ENCODE results near the gene PARD3. TPM values are rescaled to one million over a fixed set of nuclear protein-coding genes. Genes with fewer than 3 reads are reported as not detected.
A peak's percentile ranks its signal among the peaks of the same experiment; 100 is the strongest.

PARD3 gene
- total RNA-seq, 1 experiment from 2014 or later, result 51.8 TPM

GRCh38 chr10:34780818-34781380 lies 34.2 kb downstream of the PARD3 start:
- H3K9me3 Mint-ChIP-seq, result no peaks in the 10 kb centered on the region
- no peaks in the 10 kb centered on the region for H3K36me3 Mint-ChIP-seq
- no peak for DNase-seq (ENCODE audit: low spot score)
- TF ChIP-seq IRF2 (CRISPR knock-in tag; IDR thresholded peaks at IDR 0.05; ENCODE audit: borderline replicate concordance, low read depth) (no peak), ZNF423 (CRISPR knock-in tag; IDR thresholded peaks at IDR 0.05) (peak; percentile 6; the same call in 1 of the 2 replicates)
- H3K4me1 Mint-ChIP-seq, result peaks cover 54% of the 10 kb centered on the region
- ATAC-seq, result peak; percentile 75
- CTCF ChIA-PET, result interaction anchor here (0.8 to 1.4 kb wide), 3 partner anchors 11 to 157 kb away, joined by 3 read pairs; no protein-coding TSS in a partner anchor
- POLR2A ChIA-PET, result interaction anchor here (0.6 kb wide), 1 partner anchor 27 kb away, joined by 3 read pairs; no protein-coding TSS in a partner anchor
- H3K4me3 Mint-ChIP-seq, result no peak overlapping the region
- H3K27me3 Mint-ChIP-seq (ENCODE audit: low read depth), result no peaks in the 10 kb centered on the region
- peak overlapping the region; percentile 78; the same call in 1 of the 2 replicates for H3K27ac Mint-ChIP-seq

DNA sequence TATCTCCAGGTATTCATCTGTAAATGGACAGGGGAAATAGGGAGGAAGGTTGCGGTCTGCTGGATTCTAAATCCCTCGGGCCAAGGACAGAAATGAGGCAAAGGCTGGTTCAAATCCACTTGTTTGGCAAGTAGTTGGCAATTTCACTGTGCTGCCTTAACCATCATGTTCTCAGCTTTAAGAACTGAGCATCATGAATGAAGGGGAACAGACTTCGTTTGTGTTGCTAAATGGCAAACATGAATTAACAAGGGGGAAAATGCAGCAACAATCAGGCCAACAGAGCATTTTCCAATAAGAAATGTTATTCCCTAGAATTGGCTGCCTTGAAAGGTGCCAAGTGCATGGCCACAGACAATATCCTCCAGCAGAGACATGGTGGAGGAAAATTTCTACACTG lies 36.9 kb downstream of the PARD3 start:
- no peaks in the 10 kb centered on the region for H3K36me3 Mint-ChIP-seq
- H3K9me3 Mint-ChIP-seq, result no peaks in the 10 kb centered on the region
- POLR2A ChIA-PET, result no interaction called here
- H3K27me3 Mint-ChIP-seq (ENCODE audit: low read depth), result no peaks in the 10 kb centered on the region
- TF ChIP-seq ZBTB21 (CRISPR knock-in tag; IDR thresholded peaks at IDR 0.05; ENCODE audit: borderline replicate concordance), result no peak
- no peak for TF ChIP-seq ZNF121 (CRISPR knock-in tag; IDR thresholded peaks at IDR 0.05)
- no peak for TF ChIP-seq ERG (CRISPR knock-in tag; IDR thresholded peaks at IDR 0.05)
- TF ChIP-seq RELA (CRISPR knock-in tag; IDR thresholded peaks at IDR 0.05; ENCODE audit: borderline replicate concordance), result no peak
- no peak for TF ChIP-seq ATF2 (CRISPR knock-in tag; IDR thresholded peaks at IDR 0.05; ENCODE audit: borderline replicate concordance, low read depth)
- no peak for TF ChIP-seq MYBL2 (CRISPR knock-in tag; IDR thresholded peaks at IDR 0.05)
- no peak for TF ChIP-seq NFE2L1 (CRISPR knock-in tag; IDR thresholded peaks at IDR 0.05)
- TF ChIP-seq PRRX2 (CRISPR knock-in tag; IDR thresholded peaks at IDR 0.05), result no peak
- no peak for TF ChIP-seq CTCF (IDR thresholded peaks at IDR 0.05)
- H3K4me3 Mint-ChIP-seq, result no peak overlapping the region
- DNase-seq (ENCODE audit: low spot score) (no peak), ATAC-seq (no peak)
- CTCF ChIA-PET, result interaction anchor here (1.4 to 1.9 kb wide), 3 partner anchors 38 to 216 kb away, joined by 3 to 7 read pairs (median 4); no protein-coding TSS in a partner anchor
- peaks cover 60% of the 10 kb centered on the region for H3K4me1 Mint-ChIP-seq
- H3K27ac Mint-ChIP-seq, result no peak overlapping the region; the same call in 1 of the 2 replicates

- H3K4me1 Mint-ChIP-seq, result peaks cover 54% of the 10 kb centered on the region
- H3K27ac Mint-ChIP-seq, result no peak overlapping the region
- ChIA-PET POLR2A (interaction anchor here (0.7 kb wide), 1 partner anchor 20 kb away, joined by 3 read pairs; no protein-coding TSS in a partner anchor), CTCF (interaction anchor here (0.6 to 1.2 kb wide), 6 partner anchors 9 to 161 kb away, joined by 3 to 4 read pairs (median 3); no protein-coding TSS in a partner anchor)
- no peak overlapping the region for H3K4me3 Mint-ChIP-seq
- ATAC-seq (no peak), DNase-seq (ENCODE audit: low spot score) (no peak)
- no peaks in the 10 kb centered on the region for H3K36me3 Mint-ChIP-seq
- no peaks in the 10 kb centered on the region for H3K27me3 Mint-ChIP-seq (ENCODE audit: low read depth)
- no peaks in the 10 kb centered on the region for H3K9me3 Mint-ChIP-seq
- no peak for TF ChIP-seq ZNF281 (CRISPR knock-in tag; IDR thresholded peaks at IDR 0.05)
- TF ChIP-seq ZNF232 (CRISPR knock-in tag; IDR thresholded peaks at IDR 0.05), result no peak
- no peak for TF ChIP-seq RORB (CRISPR knock-in tag; IDR thresholded peaks at IDR 0.05)
- TF ChIP-seq CREM (CRISPR knock-in tag; IDR thresholded peaks at IDR 0.05), result no peak
- TF ChIP-seq RELA (CRISPR knock-in tag; IDR thresholded peaks at IDR 0.05; ENCODE audit: borderline replicate concordance), result no peak
- TF ChIP-seq ZNF423 (CRISPR knock-in tag; IDR thresholded peaks at IDR 0.05), result no peak
- TF ChIP-seq TP53 (CRISPR knock-in tag; IDR thresholded peaks at IDR 0.05), result no peak
- TF ChIP-seq NFE2L1 (CRISPR knock-in tag; IDR thresholded peaks at IDR 0.05), result no peak
- TF ChIP-seq CBFB (CRISPR knock-in tag; IDR thresholded peaks at IDR 0.05; ENCODE audit: low read depth), result no peak
- no peak for TF ChIP-seq CDX4 (CRISPR knock-in tag; IDR thresholded peaks at IDR 0.05; ENCODE audit: borderline replicate concordance)
- TF ChIP-seq ZNF219 (CRISPR knock-in tag; IDR thresholded peaks at IDR 0.05; ENCODE audit: borderline replicate concordance), result no peak
- no peak for TF ChIP-seq JUN (CRISPR knock-in tag; IDR thresholded peaks at IDR 0.05)
- no peak for TF ChIP-seq SOX15 (CRISPR knock-in tag; IDR thresholded peaks at IDR 0.05)
- no peak for TF ChIP-seq USF2 (CRISPR knock-in tag; IDR thresholded peaks at IDR 0.05)
These were observed 38.9 kb downstream of the PARD3 start for GRCh38 chr10:34776090-34776690.
